Measurements from ENCODE around the gene ARHGEF35.
"Not testable (repeated sequence)": the region's sequence is repeated elsewhere in the genome, so short reads cannot be mapped to it uniquely, and the experiment has no call there.

ARHGEF35 gene

DNA sequence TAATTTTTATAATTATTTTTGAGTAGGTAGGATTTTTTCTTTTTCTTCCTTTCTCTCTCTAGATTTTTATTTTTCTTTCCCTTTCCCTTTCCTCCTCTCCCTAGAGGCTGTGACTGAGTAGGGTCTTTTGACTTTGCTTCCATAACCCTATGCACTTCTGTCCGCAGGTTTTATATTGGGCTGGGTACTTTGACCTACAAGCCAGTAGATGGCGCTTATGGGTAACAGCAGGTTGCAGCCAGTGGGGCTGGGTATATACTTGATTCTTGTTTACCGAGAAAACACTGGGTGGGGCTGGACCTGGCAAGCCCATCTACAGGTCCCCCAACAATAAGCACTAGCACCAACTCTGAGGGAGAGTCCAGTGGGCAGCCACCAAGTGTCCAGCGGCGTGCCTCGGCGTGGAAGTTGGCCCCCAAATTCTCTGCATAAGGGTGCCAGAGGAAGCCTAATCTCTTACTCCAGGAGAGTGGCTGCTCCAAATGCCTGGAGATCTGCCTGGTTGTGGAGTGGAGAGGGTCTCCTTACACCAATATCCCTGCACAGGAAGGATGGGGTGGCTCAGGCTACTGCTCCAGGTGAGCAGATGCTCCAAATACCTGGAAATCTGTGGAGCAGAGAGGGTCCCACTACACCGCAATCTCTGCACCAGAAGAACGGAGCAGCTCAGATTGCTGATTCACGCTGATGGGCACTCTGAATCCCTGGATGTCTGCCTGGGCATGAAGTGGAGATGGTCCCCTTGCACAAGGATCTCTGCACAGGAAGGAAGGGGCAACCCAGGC is 17.1 kb downstream of the ARHGEF35 start:
- peak; percentile 11 for DNase-seq

- no peak for DNase-seq
Measured at GRCh38 chr7:144174613-144175012, 21.0 kb downstream of the ARHGEF35 start.

DNA sequence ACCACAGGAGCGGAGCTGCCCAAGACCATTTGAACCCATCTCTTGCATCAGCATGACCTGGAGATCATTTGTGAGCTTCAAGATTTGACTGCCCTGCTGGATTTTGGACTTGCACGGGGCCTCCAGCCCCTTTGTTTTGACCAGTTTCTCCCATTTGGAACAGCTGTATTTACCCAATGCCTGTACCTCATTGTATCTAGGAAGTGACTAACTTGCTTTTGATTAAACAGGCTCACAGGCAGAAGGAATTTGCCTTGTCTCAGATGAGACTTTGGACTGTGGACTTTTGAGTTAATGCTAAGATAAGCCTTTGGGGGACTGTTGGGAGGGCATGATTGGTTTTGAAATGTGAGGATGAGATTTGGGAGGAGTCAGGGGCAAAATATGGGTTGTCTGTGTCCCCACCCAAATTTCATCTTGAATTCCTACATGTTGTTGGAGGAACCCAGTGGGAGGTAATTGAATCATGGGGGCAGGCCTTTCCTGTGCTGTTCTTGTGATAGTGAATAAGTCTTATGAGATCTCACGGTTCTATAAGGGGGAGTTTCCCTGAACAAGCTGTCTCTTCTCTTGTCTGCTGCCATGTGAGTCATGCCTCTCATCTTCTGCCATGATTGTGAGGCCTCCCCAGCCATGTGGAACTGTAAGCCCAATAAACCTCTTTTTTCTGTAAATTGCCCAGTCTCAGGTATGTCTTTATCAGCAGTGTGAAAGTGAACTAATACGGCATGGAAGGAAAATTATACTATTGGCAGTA is 23.9 kb downstream of the ARHGEF35 start:
- not testable (repeated sequence) for DNase-seq

DNA sequence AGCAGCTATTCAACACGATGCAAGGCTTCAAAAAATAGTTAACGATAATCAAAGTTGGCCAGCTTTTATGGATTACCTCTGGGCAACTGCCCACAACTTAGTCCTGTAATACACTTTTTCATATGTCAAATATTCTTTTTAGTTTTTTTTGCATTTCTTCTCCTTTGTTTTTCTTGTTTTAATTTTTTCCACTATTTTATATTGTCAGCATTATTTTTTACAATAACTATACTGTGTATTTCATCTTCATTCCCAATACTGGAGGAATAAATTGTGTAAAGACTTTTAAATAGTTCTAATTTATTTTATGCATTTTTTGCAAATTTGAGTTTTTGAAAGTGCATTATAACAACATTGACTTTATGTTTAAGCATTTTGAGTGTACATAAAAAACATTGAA is 30.8 kb downstream of the ARHGEF35 start:
- no peak for DNase-seq

- DNase-seq = no peak
Measured at GRCh38 chr7:144158861-144159260, 36.8 kb downstream of the ARHGEF35 start.

DNA sequence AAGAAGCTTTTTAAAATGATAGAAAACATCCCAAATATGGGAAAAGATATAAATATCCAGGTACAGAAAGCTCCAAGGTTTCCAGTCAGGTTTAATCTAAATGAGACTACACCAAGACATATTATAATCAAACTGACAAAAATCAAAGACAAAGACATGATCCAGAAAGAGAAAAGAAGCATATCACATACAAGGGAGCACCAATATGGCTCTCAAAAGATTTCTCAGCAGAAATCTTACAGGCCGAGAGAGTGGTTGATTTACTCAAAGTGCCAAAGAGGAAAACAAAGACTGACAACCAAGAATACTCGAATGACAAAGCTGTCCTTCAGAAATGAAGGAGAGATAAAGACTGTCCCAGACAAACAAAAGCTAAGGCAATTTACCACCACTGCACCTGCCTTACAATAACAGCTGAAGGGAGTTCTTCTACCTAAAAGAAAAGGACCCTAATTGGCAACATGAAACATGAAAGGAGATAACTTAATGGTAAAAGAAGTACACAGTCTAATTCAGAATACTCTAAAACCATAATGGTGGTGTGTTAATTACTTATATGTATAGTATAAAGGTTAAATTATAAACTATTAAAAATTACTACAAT is 47.3 kb downstream of the ARHGEF35 start:
- no peak for DNase-seq

DNA sequence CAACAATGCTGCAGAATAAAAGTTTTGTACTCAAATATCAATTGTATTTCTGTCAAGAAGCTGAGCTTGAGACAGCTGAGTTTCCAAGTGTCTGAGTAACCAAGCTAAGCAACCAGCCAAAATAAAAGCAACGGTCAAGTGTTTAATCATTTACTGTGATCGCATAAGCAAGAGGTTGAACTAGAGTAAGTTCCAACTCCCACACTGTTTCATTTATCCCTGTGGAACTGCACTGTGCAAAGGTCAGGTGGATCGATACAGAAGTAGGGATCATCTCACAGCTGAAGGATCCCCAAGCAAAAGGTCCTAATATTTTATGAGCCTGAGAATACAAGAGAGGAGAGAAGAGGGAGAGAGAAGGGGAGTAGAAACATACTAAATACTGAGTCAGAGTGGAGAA is 51.2 kb downstream of the ARHGEF35 start:
- DNase-seq = no peak

GRCh38 chr7:144142187-144142586 is 53.4 kb downstream of the ARHGEF35 start:
- no peak for DNase-seq

DNA sequence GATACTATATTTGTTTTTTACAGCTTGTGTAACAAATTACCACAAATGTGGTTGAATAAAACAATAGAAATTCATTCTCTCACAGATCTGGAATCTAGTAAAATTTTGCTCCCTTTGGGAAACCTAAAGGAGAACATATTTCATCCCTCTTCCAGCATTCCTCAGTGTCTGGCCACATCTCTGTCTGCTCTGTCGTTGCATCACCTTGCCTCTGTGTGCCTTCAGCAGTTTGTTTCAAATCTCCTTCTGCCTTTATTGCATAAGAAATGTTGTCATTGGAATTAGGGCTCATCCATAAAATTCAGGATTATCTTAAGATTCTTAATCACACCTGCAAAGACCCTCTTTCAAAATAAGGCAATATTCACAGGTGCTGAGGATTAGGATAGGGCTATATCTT is 58.1 kb downstream of the ARHGEF35 start:
- no peak for DNase-seq
